NCI-H128 (cell line): ENCODE measurements around the gene ARHGAP12.

Experiments used
- DNase-seq: peaks from one replicate; lab custom pipeline; 2025; ENCODE audit not compliant: unreplicated experiment; lab: John Stamatoyannopoulos, UW

ARHGAP12 gene

GRCh38 chr10:31948021-31948420 is 19.4 kb upstream of the ARHGAP12 start:
- DNase-seq = no peak

GRCh38 chr10:31947144-31947926 is 18.7 kb upstream of the ARHGAP12 start:
- no peak for DNase-seq

- DNase-seq = no peak
Measured at GRCh38 chr10:31945392-31945791, 16.8 kb upstream of the ARHGAP12 start.

- no peak for DNase-seq
Measured at GRCh38 chr10:31944071-31944433, 15.4 kb upstream of the ARHGAP12 start.

DNA sequence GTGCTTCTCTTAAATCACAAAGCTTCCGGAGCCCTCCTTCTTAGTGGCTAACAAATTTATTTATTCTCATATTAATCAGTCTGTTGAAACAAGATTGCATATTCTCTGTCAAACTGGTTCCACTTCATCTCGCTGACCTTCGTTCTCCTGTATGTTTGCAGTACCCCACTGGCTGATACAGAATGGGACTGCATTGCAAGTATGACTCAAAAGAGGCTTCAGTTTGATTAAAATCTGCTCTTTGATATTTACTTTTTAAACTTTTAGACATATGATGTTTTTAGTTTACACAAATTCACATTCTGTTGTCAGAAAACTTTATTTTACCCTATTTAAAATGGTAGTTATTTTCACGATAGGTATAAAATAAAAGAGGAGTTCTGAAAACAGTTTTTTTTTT is 14.3 kb upstream of the ARHGAP12 start:
- no peak for DNase-seq

DNA sequence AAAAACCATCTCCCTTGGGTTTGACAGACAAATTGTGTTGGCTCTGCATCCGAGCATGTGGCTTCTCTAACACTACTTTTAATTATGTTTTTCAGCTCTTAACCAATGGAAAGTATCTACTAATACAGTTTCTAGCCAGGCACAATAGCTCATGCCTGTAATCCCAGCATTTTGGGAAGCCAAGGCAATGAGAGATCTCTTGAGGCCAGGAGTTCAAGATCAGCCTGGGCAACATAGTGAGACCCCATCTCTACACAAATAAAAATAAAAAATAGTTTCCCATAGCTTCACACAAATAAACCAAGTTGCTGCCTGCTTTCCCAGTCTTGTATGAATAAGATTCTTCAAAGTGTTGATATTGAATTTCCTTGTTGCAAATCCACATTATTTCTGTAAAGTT is 13.8 kb upstream of the ARHGAP12 start:
- no peak for DNase-seq

- DNase-seq = no peak
Measured at GRCh38 chr10:31940839-31941653, 12.4 kb upstream of the ARHGAP12 start.

GRCh38 chr10:31939797-31940708 is 11.4 kb upstream of the ARHGAP12 start:
- DNase-seq = no peak

GRCh38 chr10:31937371-31937770 is 8.7 kb upstream of the ARHGAP12 start:
- no peak for DNase-seq

- DNase-seq = no peak
Measured at GRCh38 chr10:31936933-31937332, 8.3 kb upstream of the ARHGAP12 start.

DNA sequence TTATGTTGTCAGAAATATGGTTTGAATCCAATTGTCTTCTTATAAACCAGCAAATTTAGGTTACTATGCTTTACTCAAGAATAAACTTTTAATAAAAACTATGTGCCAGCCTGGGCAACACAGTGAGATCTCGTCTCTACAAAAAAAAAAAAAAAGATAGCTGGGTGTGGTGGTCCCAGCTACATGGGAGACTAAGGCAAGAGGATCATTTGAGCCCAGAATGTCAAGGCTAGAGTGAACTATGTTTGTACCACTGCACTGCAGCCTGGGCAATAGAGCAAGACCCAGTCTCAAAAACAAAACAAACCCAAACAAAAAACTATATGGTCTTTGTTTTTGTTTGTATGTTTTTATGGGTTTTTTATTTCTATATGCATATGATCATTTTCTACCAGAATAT is 7.5 kb upstream of the ARHGAP12 start:
- no peak for DNase-seq

GRCh38 chr10:31935678-31936077 is 7.0 kb upstream of the ARHGAP12 start:
- no peak for DNase-seq

- DNase-seq = no peak
Measured at GRCh38 chr10:31932838-31933237, 4.2 kb upstream of the ARHGAP12 start.

- no peak for DNase-seq
Measured at GRCh38 chr10:31930856-31931255, 2.2 kb upstream of the ARHGAP12 start.

- DNase-seq = no peak
Measured at GRCh38 chr10:31930023-31930751, 1.6 kb upstream of the ARHGAP12 start.

GRCh38 chr10:31929261-31930022 is 811 bp upstream of the ARHGAP12 start:
- DNase-seq = no peak

DNA sequence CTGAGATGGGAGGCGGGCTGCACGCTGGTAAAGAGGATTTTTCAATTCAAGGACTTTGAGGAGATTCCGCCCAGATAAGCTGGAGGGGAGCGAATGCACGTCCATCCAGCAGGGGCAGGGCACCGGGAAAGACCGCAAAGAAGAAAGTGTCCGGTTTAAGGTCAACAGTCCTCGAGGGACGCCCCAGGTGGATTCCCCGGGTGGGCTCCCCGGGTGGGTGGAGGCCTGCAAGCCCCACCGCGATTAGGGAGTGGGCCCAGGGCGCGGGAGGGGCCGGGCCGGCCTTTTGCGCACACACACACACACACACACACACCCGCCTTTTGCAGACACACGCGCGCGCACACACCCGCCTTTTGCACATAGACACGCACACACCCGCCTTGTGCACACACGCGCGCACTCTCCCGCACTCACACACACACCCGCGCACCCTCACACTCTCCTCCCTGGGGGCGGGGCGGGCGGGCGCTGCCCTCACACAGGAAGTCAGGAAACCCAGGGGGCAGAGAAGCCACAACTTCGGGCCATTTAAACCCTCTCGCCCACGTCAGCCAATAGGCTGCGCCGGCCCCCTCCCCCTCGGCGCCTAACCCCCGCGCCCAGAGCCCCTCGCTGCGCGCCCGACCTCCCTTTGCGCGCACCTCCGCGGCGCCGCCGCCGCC is 615 bp downstream of the ARHGAP12 start:
- no peak for DNase-seq

DNA sequence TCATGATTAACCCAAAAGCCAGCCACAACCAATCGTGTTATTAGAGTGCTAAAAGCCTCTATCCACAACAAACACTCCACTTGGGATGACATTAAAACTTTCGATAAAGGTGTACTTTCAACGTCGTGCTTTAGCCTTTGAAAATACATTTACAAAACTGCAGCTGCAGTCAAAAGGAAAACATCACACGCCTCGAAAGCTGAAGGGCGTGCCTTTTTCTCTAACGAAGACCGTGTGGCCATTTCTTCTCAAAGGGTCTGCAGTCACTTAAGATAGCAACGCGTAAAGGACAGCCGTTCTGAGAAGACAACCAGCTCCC is 1.1 kb downstream of the ARHGAP12 start:
- no peak for DNase-seq

DNA sequence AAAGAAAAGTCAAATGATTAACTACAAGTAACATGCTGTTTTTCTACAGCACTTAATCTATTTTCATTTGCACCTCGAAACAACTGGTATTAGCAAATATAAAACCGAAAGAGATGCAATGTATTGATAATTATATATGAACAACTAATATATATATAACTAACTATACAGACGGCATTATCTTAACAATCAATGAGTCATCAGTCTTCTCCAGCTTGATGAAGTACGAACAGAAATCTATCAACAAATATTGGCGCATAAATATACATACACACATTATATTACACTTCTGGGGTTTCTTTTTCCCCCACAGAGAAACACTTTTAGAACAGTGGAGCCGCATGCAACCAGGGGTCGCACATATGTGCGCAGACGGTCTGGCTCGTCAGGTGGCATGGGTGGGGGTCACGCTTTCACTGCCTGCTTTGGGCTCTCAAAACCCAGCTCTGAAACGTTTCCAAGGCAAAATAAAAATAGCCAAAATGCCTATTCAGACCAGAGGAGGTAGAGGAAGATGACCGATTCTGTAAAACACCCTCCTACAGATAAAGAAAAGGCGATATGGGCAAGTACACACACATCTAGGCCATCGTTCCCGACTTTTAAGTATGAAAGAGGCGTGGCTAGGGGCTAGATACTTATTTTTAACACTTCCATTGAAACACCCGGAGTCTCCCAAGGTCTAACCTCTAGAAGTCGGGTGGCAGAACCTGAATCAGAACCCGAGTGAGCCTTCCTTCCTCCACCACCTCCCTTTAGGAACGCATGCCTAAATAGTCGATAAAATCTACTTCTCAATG is 1.7 kb downstream of the ARHGAP12 start:
- no peak for DNase-seq
